ENCODE results near the gene CDC42EP1. TPM values are rescaled to one million over a fixed set of nuclear protein-coding genes. Genes with fewer than 3 reads are reported as not detected.
"Not testable (repeated sequence)": the region's sequence is repeated elsewhere in the genome, so short reads cannot be mapped to it uniquely, and the experiment has no call there.

Gene CDC42EP1
- total RNA-seq, 1 experiment from 2014 or later: 43.9 TPM

GRCh38 chr22:37588546-37589215 lies 28.4 kb downstream of the CDC42EP1 start:
- no peak overlapping the region for H3K4me2 ChIP-seq (ENCODE audit: low read length)
- ChIA-PET CTCF (interaction anchor here (0.7 kb wide), 1 partner anchor 12 kb away, joined by 7 read pairs; no protein-coding TSS in a partner anchor), POLR2A (ENCODE audit: unreplicated experiment) (no interaction called here)
- TF ChIP-seq EZH2 (IDR thresholded peaks at IDR 0.05; ENCODE audit: low read length, unreplicated experiment): no peak
- TF ChIP-seq EZH2phosphoT487 (IDR thresholded peaks at IDR 0.05; ENCODE audit: borderline replicate concordance, low read length): no peak
- H3K9me2 ChIP-seq (replicated peaks; ENCODE audit: low read length): no peaks in the 10 kb centered on the region
- no peaks in the 10 kb centered on the region for H3K36me3 ChIP-seq (ENCODE audit: low read depth, low read length)
- no peak for ATAC-seq
- H2AFZ ChIP-seq (ENCODE audit: low read length): no peak overlapping the region
- H3F3A ChIP-seq (ENCODE audit: low read length, unreplicated experiment): no peaks in the 10 kb centered on the region
- no peaks in the 10 kb centered on the region for H3K4me1 ChIP-seq (ENCODE audit: insufficient read depth, low read length)
- no peak overlapping the region for H3K9ac ChIP-seq (ENCODE audit: low read length)
- H3K4me3 ChIP-seq (ENCODE audit: low read length): no peak overlapping the region
- DNase-seq: no peak
- no peaks in the 10 kb centered on the region for H3K9me3 ChIP-seq (ENCODE audit: low read length)
- H3K27me3 ChIP-seq (ENCODE audit: low read length): no peaks in the 10 kb centered on the region
- BruUV-seq (replicated peaks): no TSS peak
- H4K20me1 ChIP-seq (ENCODE audit: low read length): no peaks in the 10 kb centered on the region
- H3K79me2 ChIP-seq (ENCODE audit: low read length): no peaks in the 10 kb centered on the region
- no peak overlapping the region for H3K27ac ChIP-seq (ENCODE audit: low read length)
- intact Hi-C loops (cut with micrococcal nuclease): no loop called here

DNA sequence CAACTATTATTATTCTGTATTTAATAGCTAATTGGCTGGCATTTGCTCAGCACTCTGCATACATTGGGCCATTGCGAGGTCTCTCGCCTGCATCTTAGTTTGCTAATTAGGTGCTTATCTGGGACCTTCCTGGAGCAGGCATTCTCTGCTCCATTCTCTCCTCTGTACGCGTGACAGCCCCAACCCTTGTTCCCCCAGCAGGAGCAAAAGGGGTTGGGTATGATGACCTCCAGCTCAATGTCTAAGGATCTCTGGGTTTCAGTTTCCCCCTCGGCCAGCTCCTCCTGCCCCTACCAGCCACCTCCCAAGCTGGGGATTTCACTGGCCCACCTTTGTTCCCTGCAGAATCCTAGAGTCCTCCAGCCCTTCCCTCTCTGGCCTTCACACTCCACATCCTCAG lies 29.4 kb downstream of the CDC42EP1 start:
- Histone ChIP-seq H3K4me3 (ENCODE audit: low read length) (no peak overlapping the region), H3K9me3 (ENCODE audit: low read length) (no peaks in the 10 kb centered on the region), H2AFZ (ENCODE audit: low read length) (no peak overlapping the region), H3K79me2 (ENCODE audit: low read length) (no peaks in the 10 kb centered on the region), H3K27ac (ENCODE audit: low read length) (no peak overlapping the region), H3K4me1 (ENCODE audit: insufficient read depth, low read length) (no peaks in the 10 kb centered on the region), H3K4me2 (ENCODE audit: low read length) (no peak overlapping the region), H4K20me1 (ENCODE audit: low read length) (no peaks in the 10 kb centered on the region), H3K9ac (ENCODE audit: low read length) (no peak overlapping the region), H3K27me3 (ENCODE audit: low read length) (no peaks in the 10 kb centered on the region), H3K36me3 (ENCODE audit: low read depth, low read length) (no peaks in the 10 kb centered on the region), H3F3A (ENCODE audit: low read length, unreplicated experiment) (no peaks in the 10 kb centered on the region), H3K9me2 (replicated peaks; ENCODE audit: low read length) (no peaks in the 10 kb centered on the region)
- no peak for DNase-seq
- TF ChIP-seq, protein P1, sequence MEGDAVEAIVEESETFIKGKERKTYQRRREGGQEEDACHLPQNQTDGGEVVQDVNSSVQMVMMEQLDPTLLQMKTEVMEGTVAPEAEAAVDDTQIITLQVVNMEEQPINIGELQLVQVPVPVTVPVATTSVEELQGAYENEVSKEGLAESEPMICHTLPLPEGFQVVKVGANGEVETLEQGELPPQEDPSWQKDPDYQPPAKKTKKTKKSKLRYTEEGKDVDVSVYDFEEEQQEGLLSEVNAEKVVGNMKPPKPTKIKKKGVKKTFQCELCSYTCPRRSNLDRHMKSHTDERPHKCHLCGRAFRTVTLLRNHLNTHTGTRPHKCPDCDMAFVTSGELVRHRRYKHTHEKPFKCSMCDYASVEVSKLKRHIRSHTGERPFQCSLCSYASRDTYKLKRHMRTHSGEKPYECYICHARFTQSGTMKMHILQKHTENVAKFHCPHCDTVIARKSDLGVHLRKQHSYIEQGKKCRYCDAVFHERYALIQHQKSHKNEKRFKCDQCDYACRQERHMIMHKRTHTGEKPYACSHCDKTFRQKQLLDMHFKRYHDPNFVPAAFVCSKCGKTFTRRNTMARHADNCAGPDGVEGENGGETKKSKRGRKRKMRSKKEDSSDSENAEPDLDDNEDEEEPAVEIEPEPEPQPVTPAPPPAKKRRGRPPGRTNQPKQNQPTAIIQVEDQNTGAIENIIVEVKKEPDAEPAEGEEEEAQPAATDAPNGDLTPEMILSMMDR (conservative IDR thresholded peaks at IDR 0.05; ENCODE audit: low read depth, low read length): no peak
- no peak for TF ChIP-seq EZH2 (IDR thresholded peaks at IDR 0.05; ENCODE audit: low read length, unreplicated experiment)
- TF ChIP-seq EZH2phosphoT487 (IDR thresholded peaks at IDR 0.05; ENCODE audit: borderline replicate concordance, low read length): no peak
- ChIA-PET CTCF (no interaction called here), POLR2A (ENCODE audit: unreplicated experiment) (no interaction called here)
- no TSS peak for BruUV-seq (replicated peaks)
- no peak for ATAC-seq
- intact Hi-C loops (cut with micrococcal nuclease): no loop called here

- H3K27ac ChIP-seq (ENCODE audit: low read length); DNase-seq; H2AFZ ChIP-seq (ENCODE audit: low read length); intact Hi-C loops (cut with micrococcal nuclease); H3K9me3 ChIP-seq (ENCODE audit: low read length); H3K79me2 ChIP-seq (ENCODE audit: low read length); H3K9me2 ChIP-seq (replicated peaks; ENCODE audit: low read length); H3K4me1 ChIP-seq (ENCODE audit: insufficient read depth, low read length); H3K9ac ChIP-seq (ENCODE audit: low read length); H3K4me3 ChIP-seq (ENCODE audit: low read length); H3F3A ChIP-seq (ENCODE audit: low read length, unreplicated experiment); ATAC-seq; H3K4me2 ChIP-seq (ENCODE audit: low read length); CTCF ChIA-PET; H3K27me3 ChIP-seq (ENCODE audit: low read length); H3K36me3 ChIP-seq (ENCODE audit: low read depth, low read length); BruUV-seq (replicated peaks); H4K20me1 ChIP-seq (ENCODE audit: low read length): not testable (repeated sequence)
- POLR2A ChIA-PET (ENCODE audit: unreplicated experiment): interaction anchor here (0.5 kb wide), 1 partner anchor 10 kb away, joined by 3 read pairs; no protein-coding TSS in a partner anchor
Observed at GRCh38 chr22:37591081-37591480, 30.8 kb downstream of the CDC42EP1 start.
